Measurements from ENCODE around the gene CRHR1.

Gene CRHR1

GRCh38 chr17:45877467-45877866 is 93.3 kb downstream of the CRHR1 start:
- H3K9me3 ChIP-seq (ENCODE audit: control extremely low read depth in 1 of 5, control insufficient read depth in 4 of 5, insufficient read depth in 2 of 5, low read depth in 1 of 5, low read length in 4 of 5), result peaks cover 0 to 6% (median 0%) of the 10 kb centered on the region in 5 experiments
- peaks cover 0 to 3% (median 0%) of the 10 kb centered on the region in 5 experiments for H3K27me3 ChIP-seq (replicated peaks in 2 of 5; ENCODE audit: control insufficient read depth in 4 of 5, insufficient read depth in 5 of 5, low read length in 4 of 5)
- no CpG with 5 or more reads among the region's 1 CpG for WGBS (ENCODE audit: insufficient coverage)
- ChIA-PET POLR2A (no interaction called here), CTCF (interaction anchor here (1.5 kb wide), 1 partner anchor 95 kb away, joined by 3 read pairs; no protein-coding TSS in a partner anchor)
- H3K27ac ChIP-seq (ENCODE audit: insufficient read depth in 1 of 2, low read depth in 1 of 2, low read length in 2 of 2, poor library complexity in 1 of 2, severe bottlenecking in 2 of 2), result no peak overlapping the region
- peaks cover 0 to 15% (median 9%) of the 10 kb centered on the region in 4 experiments for H3K4me1 ChIP-seq (ENCODE audit: control extremely low read depth in 1 of 4, control insufficient read depth in 4 of 4, insufficient read depth in 4 of 4, low read length in 3 of 4)
- no peak for DNase-seq
- no peaks in the 10 kb centered on the region for H3K36me3 ChIP-seq (ENCODE audit: control insufficient read depth in 4 of 4, insufficient read depth in 4 of 4, low read length in 3 of 4)
- H3K4me3 ChIP-seq (ENCODE audit: control insufficient read depth in 1 of 7, extremely low read depth in 1 of 7, insufficient read depth in 4 of 7, low read depth in 2 of 7, low read length in 6 of 7), result no peak overlapping the region

GRCh38 chr17:45883063-45883462 is 98.9 kb downstream of the CRHR1 start:
- no peaks in the 10 kb centered on the region for H3K27me3 ChIP-seq (replicated peaks in 2 of 5; ENCODE audit: control insufficient read depth in 4 of 5, insufficient read depth in 5 of 5, low read length in 4 of 5)
- ChIA-PET CTCF (interaction anchor here (0.6 to 1.4 kb wide), 2 partner anchors 10 to 80 kb away, joined by 4 to 8 read pairs; no protein-coding TSS in a partner anchor), POLR2A (no interaction called here)
- WGBS (ENCODE audit: insufficient coverage), result 100% methylated on average over 1 of the region's 2 CpGs
- H3K4me3 ChIP-seq (ENCODE audit: control insufficient read depth in 1 of 7, extremely low read depth in 1 of 7, insufficient read depth in 4 of 7, low read depth in 2 of 7, low read length in 6 of 7), result no peak overlapping the region
- H3K36me3 ChIP-seq (ENCODE audit: control insufficient read depth in 4 of 4, insufficient read depth in 4 of 4, low read length in 3 of 4), result no peaks in the 10 kb centered on the region
- DNase-seq, result no peak
- no peaks in the 10 kb centered on the region for H3K4me1 ChIP-seq (ENCODE audit: control extremely low read depth in 1 of 4, control insufficient read depth in 4 of 4, insufficient read depth in 4 of 4, low read length in 3 of 4)
- no peak overlapping the region for H3K27ac ChIP-seq (ENCODE audit: insufficient read depth in 1 of 2, low read depth in 1 of 2, low read length in 2 of 2, poor library complexity in 1 of 2, severe bottlenecking in 2 of 2)
- H3K9me3 ChIP-seq (ENCODE audit: control extremely low read depth in 1 of 5, control insufficient read depth in 4 of 5, insufficient read depth in 2 of 5, low read depth in 1 of 5, low read length in 4 of 5), result peaks cover 0 to 2% (median 0%) of the 10 kb centered on the region in 5 experiments

Data from common myeloid progenitor, CD34-positive (primary cell).